Keratinocyte (primary cell): ENCODE data around the gene PCSK2.

Experiments used
- EZH2 ChIP-seq: IDR thresholded peaks from one replicate; pipeline ENCODE4 v1.6.1; 2012; ENCODE audit warnings: inconsistent platforms, mild to moderate bottlenecking, low read length, moderate library complexity
- TF ChIP-seq, protein P1 (sequence below), 3 experiments: IDR thresholded peaks in 1 of 3; conservative IDR thresholded peaks in 1 of 3; optimal IDR thresholded peaks in 1 of 3; 2 replicates in 2 of 3; 3 replicates in 1 of 3; pipeline versions ENCODE3 to v1.5.1; 2011; ENCODE audit warnings: low read length in 3 of 3, mild to moderate bottlenecking in 3 of 3, moderate library complexity in 2 of 3, control low read depth in 1 of 3, inconsistent platforms in 1 of 3; ENCODE audit not compliant: insufficient read depth in 2 of 3; ENCODE audit errors: extremely low read depth in 1 of 3

DNA sequence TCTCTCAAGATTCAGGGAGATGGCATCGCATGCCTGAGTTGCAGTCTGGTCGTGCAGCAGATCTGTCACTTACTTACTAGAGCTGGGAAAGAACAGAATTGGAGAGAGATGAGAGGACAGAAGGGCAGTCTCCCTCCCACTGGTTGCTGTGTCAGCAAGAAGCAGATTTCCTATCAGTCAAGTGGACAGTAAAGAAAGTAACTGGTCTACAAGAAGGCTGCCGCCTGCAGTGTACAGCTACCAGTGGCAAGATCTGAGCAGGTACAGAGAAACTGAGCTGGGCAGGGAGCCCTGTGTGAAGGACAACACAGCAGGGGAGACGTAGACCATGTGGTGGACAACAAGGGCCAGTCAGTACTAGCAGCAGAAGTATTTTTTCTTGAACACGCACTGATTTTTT is 49.5 kb upstream of the PCSK2 start:
- TF ChIP-seq, protein P1, sequence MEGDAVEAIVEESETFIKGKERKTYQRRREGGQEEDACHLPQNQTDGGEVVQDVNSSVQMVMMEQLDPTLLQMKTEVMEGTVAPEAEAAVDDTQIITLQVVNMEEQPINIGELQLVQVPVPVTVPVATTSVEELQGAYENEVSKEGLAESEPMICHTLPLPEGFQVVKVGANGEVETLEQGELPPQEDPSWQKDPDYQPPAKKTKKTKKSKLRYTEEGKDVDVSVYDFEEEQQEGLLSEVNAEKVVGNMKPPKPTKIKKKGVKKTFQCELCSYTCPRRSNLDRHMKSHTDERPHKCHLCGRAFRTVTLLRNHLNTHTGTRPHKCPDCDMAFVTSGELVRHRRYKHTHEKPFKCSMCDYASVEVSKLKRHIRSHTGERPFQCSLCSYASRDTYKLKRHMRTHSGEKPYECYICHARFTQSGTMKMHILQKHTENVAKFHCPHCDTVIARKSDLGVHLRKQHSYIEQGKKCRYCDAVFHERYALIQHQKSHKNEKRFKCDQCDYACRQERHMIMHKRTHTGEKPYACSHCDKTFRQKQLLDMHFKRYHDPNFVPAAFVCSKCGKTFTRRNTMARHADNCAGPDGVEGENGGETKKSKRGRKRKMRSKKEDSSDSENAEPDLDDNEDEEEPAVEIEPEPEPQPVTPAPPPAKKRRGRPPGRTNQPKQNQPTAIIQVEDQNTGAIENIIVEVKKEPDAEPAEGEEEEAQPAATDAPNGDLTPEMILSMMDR (optimal IDR thresholded peaks at IDR 0.05 in 1 of 3, IDR thresholded peaks at IDR 0.05 in 1 of 3, conservative IDR thresholded peaks at IDR 0.05 in 1 of 3; ENCODE audit: extremely low read depth in 1 of 3, insufficient read depth in 2 of 3, low read length in 3 of 3): no peak
- no peak for TF ChIP-seq EZH2
